K562 (cell line): ENCODE measurements around the gene FAIM. TPM values are rescaled to one million over a fixed set of nuclear protein-coding genes. Genes with fewer than 3 reads are reported as not detected.

Experiments used
- CBFA2T2 ChIP-seq: fragments of 450-650 bp; conservative IDR thresholded peaks from 2 replicates; pipeline ENCODE4 v1.6.1; 2017; ENCODE audit warnings: mild to moderate bottlenecking
- CBX3 ChIP-seq, 2 experiments: IDR thresholded peaks; 1 replicate in 1 of 2; 2 replicates in 1 of 2; pipeline ENCODE4 v1.6.1; 2012; ENCODE audit warnings: inconsistent platforms in 2 of 2, low read length in 2 of 2, borderline replicate concordance in 1 of 2, control low read depth in 1 of 2
- CBX5 ChIP-seq: IDR thresholded peaks from 2 replicates; pipeline ENCODE4 v1.6.1; 2014; ENCODE audit warnings: low read depth, borderline replicate concordance
- CHD1 ChIP-seq: fragments of 200-600 bp; sonication (generic); IDR thresholded peaks from one replicate; pipeline ENCODE4 v1.6.1; 2012; ENCODE audit warnings: mild to moderate bottlenecking, moderate library complexity, low read length, inconsistent platforms
- CTBP1 ChIP-seq: fragments of 450-650 bp; IDR thresholded peaks from 2 replicates; pipeline ENCODE4 v1.6.1; 2016; ENCODE audit warnings: borderline replicate concordance
- DMBX1 ChIP-seq: fragments of 250-450 bp; sonication (Bioruptor Pico); IDR thresholded peaks from 2 replicates; pipeline ENCODE4 v1.8.0; 2022; ENCODE audit warnings: inconsistent platforms, mild to moderate bottlenecking, moderate library complexity, borderline replicate concordance
- L3MBTL2 ChIP-seq: fragments of 450-650 bp; IDR thresholded peaks from 2 replicates; pipeline ENCODE4 v1.6.1; 2016; ENCODE audit warnings: mild to moderate bottlenecking, moderate library complexity
- MYC ChIP-seq, 2 experiments: fragments of 250-450 bp in 1 of 2; sonication (Bioruptor Pico) in 1 of 2; IDR thresholded peaks; 2 replicates each; pipeline versions ENCODE4 v1.5.1 to v1.6.1; 2012 to 2021; ENCODE audit warnings: low read depth in 2 of 2, borderline replicate concordance in 1 of 2, improper control_type of control experiment in 1 of 2, low read length in 1 of 2, mild to moderate bottlenecking in 1 of 2, moderate library complexity in 1 of 2
- NONO ChIP-seq, 2 experiments: fragments of 200-400 bp in 1 of 2; fragments of 450-650 bp in 1 of 2; formaldehyde crosslinking in 1 of 2; IDR thresholded peaks; 2 replicates each; pipeline ENCODE4 v1.6.1; 2017; ENCODE audit warnings: low read depth in 2 of 2, mild to moderate bottlenecking in 2 of 2, moderate library complexity in 2 of 2, low read length in 1 of 2
- NR2C2 ChIP-seq, 2 experiments: fragments of 200-800 bp in 1 of 2; sonication (Bioruptor generic) in 1 of 2; sonication (generic) in 1 of 2; formaldehyde crosslinking in 1 of 2; IDR thresholded peaks; 2 replicates each; pipeline versions ENCODE4 v1.6.1 to v1.8.0; 2016 to 2022; ENCODE audit warnings: mild to moderate bottlenecking in 1 of 2, missing compliant biosample characterization in 1 of 2, missing genetic modification characterization in 1 of 2, missing genetic modification reagents in 1 of 2
- NR2F6 ChIP-seq: fragments of 450-650 bp; formaldehyde crosslinking; IDR thresholded peaks from 2 replicates; pipeline ENCODE4 v1.4.0; 2020; ENCODE audit warnings: mild to moderate bottlenecking
- NRF1 ChIP-seq, 2 experiments: fragments of 450-650 bp; IDR thresholded peaks in 1 of 2; conservative IDR thresholded peaks in 1 of 2; 2 replicates each; pipeline ENCODE4 v1.6.1; 2014; ENCODE audit warnings: mild to moderate bottlenecking in 2 of 2
- POLR2A ChIP-seq: fragments of 450-650 bp; conservative IDR thresholded peaks from 2 replicates; pipeline ENCODE4 v1.6.1; 2016
- RBM14 ChIP-seq: fragments of 200-400 bp; formaldehyde crosslinking; IDR thresholded peaks from 2 replicates; pipeline ENCODE4 v1.6.1; 2018; ENCODE audit warnings: low read depth, mild to moderate bottlenecking, low read length, moderate library complexity, borderline replicate concordance; ENCODE audit not compliant: insufficient read depth
- SMARCC2 ChIP-seq: fragments of 450-650 bp; IDR thresholded peaks from 2 replicates; pipeline ENCODE4 v1.6.1; 2017; ENCODE audit warnings: antibody characterized with exemption, moderate library complexity, mild to moderate bottlenecking, low read depth
- TGIF2 ChIP-seq: sonication (generic); formaldehyde crosslinking; IDR thresholded peaks from 2 replicates; pipeline ENCODE4 v1.8.1; 2022; ENCODE audit warnings: mild to moderate bottlenecking, missing genetic modification reagents, moderate library complexity
- THAP7 ChIP-seq: fragments of 250-450 bp; sonication (Bioruptor Pico); IDR thresholded peaks from 2 replicates; pipeline ENCODE4 v1.5.0; 2021
- YY1 ChIP-seq, 3 experiments: IDR thresholded peaks; 2 replicates each; pipeline ENCODE4 v1.6.1; 2011; ENCODE audit warnings: low read length in 2 of 3, mild to moderate bottlenecking in 2 of 3, moderate library complexity in 2 of 3, borderline replicate concordance in 1 of 3, control low read depth in 1 of 3, low read depth in 1 of 3; ENCODE audit not compliant: insufficient read depth in 3 of 3, insufficient replicate concordance in 2 of 3, control insufficient read depth in 1 of 3, insufficient read length in 1 of 3; ENCODE audit errors: extremely low read depth in 1 of 3
- ZFP30 ChIP-seq: fragments of 250-450 bp; sonication (Bioruptor Pico); IDR thresholded peaks from 2 replicates; pipeline ENCODE4 v1.8.0; 2022; ENCODE audit warnings: moderate library complexity, mild to moderate bottlenecking, inconsistent platforms, borderline replicate concordance
- polyA plus RNA-seq, 8 experiments: library from polyadenylated mRNA; depleted of rRNA in 4 of 8; stranded (reverse) in 5 of 8; unstranded in 3 of 8; fragments of >200 nt; fragmentation: Nextera tagmentation in 2 of 8; fragmentation: Illumina TruSeq in 1 of 8; extraction: Ambion mirVana in 2 of 8; extraction: Trizol in 1 of 8; gene quantifications; 2 replicates each; pipeline versions ENCODE4 v1.2.1 to v1.2.3, GENCODE V29; 2011 to 2014; ENCODE audit warnings: inconsistent platforms in 1 of 8, missing spikeins in 1 of 8
- total RNA-seq, 7 experiments: library from RNA; depleted of rRNA in 6 of 7; stranded (reverse); fragments of >200 nt in 6 of 7; fragmentation: Illumina TruSeq in 2 of 7; extraction: Trizol in 2 of 7; gene quantifications; 2 replicates each; pipeline versions ENCODE4 v1.2.1 to v1.2.3, GENCODE V29; 2011 to 2021; ENCODE audit warnings: low replicate concordance in 1 of 7

Gene FAIM
- total and polyA plus RNA-seq, 9 of the 15 experiments (the other 6 are each of a cell fraction or from before 2014, with no cell fraction given), result 2.5 to 7.9 (median 6.6) TPM

- TF ChIP-seq POLR2A (peak; percentile 40; the same call in 1 of the 2 replicates), MYC (IDR thresholded peaks at IDR 0.05; ENCODE audit: low read depth, low read length) (0 out of 2 replicates have a peak, but pooled peaks have one; percentile 46), MYC (CRISPR knock-in tag; IDR thresholded peaks at IDR 0.05; ENCODE audit: borderline replicate concordance, low read depth) (no peak), CBX3 (IDR thresholded peaks at IDR 0.05; ENCODE audit: borderline replicate concordance in 1 of 2, low read length in 2 of 2) (no peak), CHD1 (no peak), NONO (IDR thresholded peaks at IDR 0.05; ENCODE audit: low read depth in 2 of 2, low read length in 1 of 2) (0 out of 4 replicates have a peak, but pooled peaks of 1 of the 2 experiments have one; percentile 48), NRF1 (conservative IDR thresholded peaks at IDR 0.05 in 1 of 2, IDR thresholded peaks at IDR 0.05 in 1 of 2) (peak; percentile 60 to 68), NR2F6 (no peak), ZFP30 (CRISPR knock-in tag) (no peak), CTBP1 (peak; percentile 37; the same call in 1 of the 2 replicates), L3MBTL2 (peak; percentile 69), CBFA2T2 (no peak), TGIF2 (CRISPR knock-in tag) (no peak), SMARCC2 (no peak), NR2C2 (CRISPR knock-in tag; IDR thresholded peaks at IDR 0.05) (no peak), NR2C2 (tag; IDR thresholded peaks at IDR 0.05) (no peak), RBM14 (no peak), CBX5 (no peak), DMBX1 (no peak), YY1 (IDR thresholded peaks at IDR 0.05; ENCODE audit: borderline replicate concordance in 1 of 3, control insufficient read depth in 1 of 3, extremely low read depth in 1 of 3, insufficient read depth in 3 of 3, insufficient read length in 1 of 3, insufficient replicate concordance in 2 of 3, low read depth in 1 of 3, low read length in 2 of 3) (peak; percentile 31 to 83 (median 61)), THAP7 (no peak)
Observed at GRCh38 chr3:138608322-138609135, at the start of gene FAIM (continued).
